ENCODE results near the gene TMEM72.

The TMEM72 gene

GRCh38 chr10:44890696-44891563, 20.2 kb upstream of the TMEM72 start:
- DNase-seq = no peak

- no peak for DNase-seq
Measured at GRCh38 chr10:44891721-44892120, 19.4 kb upstream of the TMEM72 start.

GRCh38 chr10:44893604-44894468, 17.3 kb upstream of the TMEM72 start:
- DNase-seq = no peak

GRCh38 chr10:44894691-44895090, 16.4 kb upstream of the TMEM72 start:
- no peak for DNase-seq

- DNase-seq = no peak
Measured at GRCh38 chr10:44895280-44895679, 15.9 kb upstream of the TMEM72 start.

GRCh38 chr10:44897049-44897448, 14.1 kb upstream of the TMEM72 start:
- DNase-seq = no peak

- DNase-seq = no peak
Measured at GRCh38 chr10:44898665-44899064, 12.5 kb upstream of the TMEM72 start.

GRCh38 chr10:44899450-44900080, 11.6 kb upstream of the TMEM72 start:
- no peak for DNase-seq

- no peak for DNase-seq
Measured at GRCh38 chr10:44902941-44903545, 8.1 kb upstream of the TMEM72 start.

GRCh38 chr10:44906486-44906885, 4.7 kb upstream of the TMEM72 start:
- DNase-seq = no peak

- no peak for DNase-seq
Measured at GRCh38 chr10:44907556-44907955, 3.6 kb upstream of the TMEM72 start.

- no peak for DNase-seq
Measured at GRCh38 chr10:44908066-44908749, 2.9 kb upstream of the TMEM72 start.

GRCh38 chr10:44908936-44909630, 2.1 kb upstream of the TMEM72 start:
- DNase-seq = no peak

GRCh38 chr10:44909910-44910309, 1.2 kb upstream of the TMEM72 start:
- DNase-seq = no peak

- no peak for DNase-seq
Measured at GRCh38 chr10:44910602-44911001, 535 bp upstream of the TMEM72 start.

- no peak for DNase-seq
Measured at GRCh38 chr10:44911951-44912350, 814 bp downstream of the TMEM72 start.

GRCh38 chr10:44913350-44914081, 2.4 kb downstream of the TMEM72 start:
- DNase-seq = peak; percentile 13

- no peak for DNase-seq
Measured at GRCh38 chr10:44914891-44915290, 3.8 kb downstream of the TMEM72 start.

GRCh38 chr10:44916429-44916828, 5.3 kb downstream of the TMEM72 start:
- DNase-seq = no peak

GRCh38 chr10:44917848-44918247, 6.7 kb downstream of the TMEM72 start:
- no peak for DNase-seq

GRCh38 chr10:44920252-44920651, 9.1 kb downstream of the TMEM72 start:
- no peak for DNase-seq

Measured in activated CD4-positive, alpha-beta T cell treated with anti-CD3 and anti-CD28 coated beads for 1 hour (primary cell).